Mesangial cell (primary cell): Measurements from ENCODE around the gene AHCYL2. TPM values are rescaled to one million over a fixed set of nuclear protein-coding genes. Genes with fewer than 3 reads are reported as not detected.

Source experiments
- total RNA-seq: library from RNA; depleted of rRNA; stranded (reverse); fragments of >200 nt; gene quantifications from 2 replicates; pipeline ENCODE4 v1.2.3, GENCODE V29; 2015

The AHCYL2 gene
- total RNA-seq = 4.4 and 10.6 TPM in 2 replicates

GRCh38 chr7:129224251-129225205, at the start of gene AHCYL2:
TSS of gene AHCYL2 (plus strand) at chr7:129225030.

DNA sequence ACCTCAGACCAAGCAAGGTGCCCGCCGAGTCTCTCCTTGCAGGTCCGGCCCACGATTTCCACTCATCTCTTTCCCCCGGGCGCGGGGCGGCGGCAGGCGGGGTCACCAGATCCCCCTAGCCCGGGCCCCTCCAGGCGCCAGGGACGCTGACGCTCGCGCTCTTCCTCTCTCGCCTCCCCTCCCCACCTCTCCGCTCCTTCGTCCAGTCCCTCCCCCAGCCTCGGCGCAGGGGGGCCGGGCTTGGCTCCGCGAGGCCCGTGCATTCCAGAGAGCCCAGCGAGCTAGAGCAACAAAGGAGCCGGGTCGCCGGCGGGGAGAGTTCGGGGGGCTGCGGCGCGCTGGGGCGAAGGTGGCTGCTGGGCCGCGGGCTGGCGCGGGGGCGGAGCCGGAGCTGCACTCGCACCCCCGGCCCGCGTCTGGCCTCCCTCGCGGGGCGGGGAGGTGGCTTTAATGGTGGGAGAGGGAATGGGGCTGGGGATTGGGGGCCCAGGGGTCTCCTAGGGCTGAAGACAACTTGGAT, 36.4 kb upstream of the AHCYL2 start, which contains the start of gene SMO:
Gene SMO (plus strand): TSS at position 262 of the 520 bp plus-strand sequence. CDS start 519 bp downstream, outside the sequence.

GRCh38 chr7:129433847-129434674, 209.2 kb downstream of the AHCYL2 start, which contains the start of gene STRIP2:
TSS of gene STRIP2 (plus strand) at chr7:129434432. CDS start at chr7:129434473, 41 bp downstream.

Other genes with a start within 250 kb of the AHCYL2 start
- gene TNPO3, start 169.9 kb upstream of the AHCYL2 start, total RNA-seq = 44.5 and 63.6 TPM in 2 replicates
- 10.1 and 40.3 TPM in 2 replicates for gene TSPAN33, start 80.3 kb upstream of the AHCYL2 start, total RNA-seq
- 21.0 and 49.7 TPM in 2 replicates for gene SMO, start 36.4 kb upstream of the AHCYL2 start, total RNA-seq
- gene STRIP2, start 209.4 kb downstream of the AHCYL2 start, total RNA-seq = 3.2 and 5.5 TPM in 2 replicates